NCI-H146 treated with DMSO at 0.1 percent for 48 hours (cell line): Measurements from ENCODE around the gene SZT2.

Experiments used
- DNase-seq: peaks from one replicate; lab custom pipeline; 2025; ENCODE audit not compliant: unreplicated experiment; lab: John Stamatoyannopoulos, UW

SZT2 gene

DNA sequence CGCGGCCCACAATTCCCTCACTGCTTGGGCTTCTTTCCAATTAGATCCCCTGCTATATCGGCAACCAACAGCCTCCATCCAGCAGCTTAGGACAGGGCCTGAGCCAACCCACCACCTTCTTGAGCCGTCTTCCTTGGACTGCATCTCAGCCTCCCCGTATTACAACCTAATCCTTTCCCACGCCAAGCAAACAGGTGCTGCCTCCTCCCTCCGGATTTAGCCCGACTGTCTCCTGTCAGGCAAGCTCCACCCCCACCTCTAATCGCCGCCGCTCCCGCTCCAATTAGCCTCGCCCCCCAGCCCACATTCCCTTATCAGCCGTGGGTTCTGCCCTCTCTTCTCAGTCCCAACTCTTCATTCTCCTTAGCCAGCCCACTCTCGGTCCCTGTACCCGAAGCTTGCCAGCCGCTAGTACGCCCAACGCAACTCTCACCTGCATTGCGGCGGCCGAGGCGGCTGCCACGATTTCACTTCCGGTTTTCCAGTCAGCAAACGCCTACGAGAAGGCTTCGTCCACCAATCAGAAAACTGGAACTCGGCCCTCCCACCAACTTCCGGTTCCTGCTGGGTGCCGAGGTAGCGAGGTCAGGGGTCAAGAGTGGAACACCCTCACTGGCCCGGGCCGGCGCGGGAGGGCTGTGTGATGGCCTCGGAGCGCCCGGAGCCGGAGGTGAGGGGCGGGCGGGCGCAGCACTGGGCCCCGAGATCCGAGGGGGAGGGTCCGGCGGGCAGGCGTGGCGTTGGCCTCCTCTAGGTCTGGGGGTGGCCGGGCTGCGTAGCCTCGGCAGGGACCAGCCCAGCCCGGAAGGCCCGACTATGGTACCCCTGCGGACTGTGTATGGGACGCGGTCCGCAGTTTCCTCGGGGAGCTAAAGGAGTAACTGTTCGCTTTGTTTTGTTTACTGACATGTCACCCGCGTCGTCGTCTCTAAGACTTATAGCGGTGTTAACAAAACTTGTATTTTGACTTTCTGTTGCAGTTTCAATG lies at the start of gene SZT2, which contains the start of gene MED8:
SZT2 (plus strand) TSS at position 574 of the 988 bp plus-strand sequence; CDS start at position 644, 70 bp downstream.
MED8 (minus strand) TSS at position 475 of the 988 bp plus-strand sequence; CDS start at position 439, 36 bp downstream.
- DNase-seq = peak; percentile 71

DNA sequence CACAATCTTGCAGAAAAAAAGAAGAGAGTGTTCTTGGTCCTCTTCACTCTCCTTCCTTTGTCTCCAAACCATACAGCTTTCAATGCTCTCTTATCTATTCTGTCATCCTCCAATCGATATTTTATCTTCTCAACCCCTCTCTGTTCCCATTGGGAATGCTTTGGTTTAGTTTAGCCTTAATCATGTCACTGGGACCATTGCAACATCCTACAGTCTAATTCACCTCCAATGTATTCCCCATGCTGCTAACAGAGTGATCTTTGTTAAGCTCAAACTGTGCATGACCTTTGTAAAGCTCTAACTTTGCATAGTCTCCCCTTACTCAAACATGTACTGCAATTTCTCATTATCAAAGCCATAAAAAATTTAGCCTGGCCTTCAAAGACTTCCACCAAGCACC lies 49.1 kb upstream of the SZT2 start:
- DNase-seq = no peak

DNA sequence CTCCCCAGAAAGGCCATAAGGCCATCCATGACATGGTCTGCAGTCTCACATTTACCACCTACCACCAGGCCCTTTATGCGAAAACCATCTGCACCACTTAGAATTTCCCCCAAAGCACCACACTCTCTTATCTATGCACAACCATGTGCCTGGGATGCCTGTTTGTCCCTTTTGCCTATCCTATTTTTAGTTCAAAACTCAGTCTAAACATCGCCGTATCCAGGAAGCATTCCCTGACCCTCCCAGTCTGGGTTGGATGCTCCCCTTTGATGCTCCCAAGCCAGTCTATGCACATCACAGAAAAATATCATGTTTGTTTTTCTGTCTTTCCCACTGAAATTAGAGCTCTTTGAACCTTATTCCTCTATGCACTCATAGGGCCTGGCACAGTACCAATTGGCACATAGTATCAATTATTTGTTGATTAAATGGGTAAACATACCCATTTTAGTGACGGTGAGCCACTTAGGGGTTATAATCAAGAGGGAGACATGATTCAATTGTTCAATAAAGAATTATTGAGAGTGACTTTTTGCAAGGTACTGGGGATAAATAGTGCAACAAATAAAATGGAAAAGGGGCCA lies 45.3 kb upstream of the SZT2 start:
- DNase-seq = no peak

DNA sequence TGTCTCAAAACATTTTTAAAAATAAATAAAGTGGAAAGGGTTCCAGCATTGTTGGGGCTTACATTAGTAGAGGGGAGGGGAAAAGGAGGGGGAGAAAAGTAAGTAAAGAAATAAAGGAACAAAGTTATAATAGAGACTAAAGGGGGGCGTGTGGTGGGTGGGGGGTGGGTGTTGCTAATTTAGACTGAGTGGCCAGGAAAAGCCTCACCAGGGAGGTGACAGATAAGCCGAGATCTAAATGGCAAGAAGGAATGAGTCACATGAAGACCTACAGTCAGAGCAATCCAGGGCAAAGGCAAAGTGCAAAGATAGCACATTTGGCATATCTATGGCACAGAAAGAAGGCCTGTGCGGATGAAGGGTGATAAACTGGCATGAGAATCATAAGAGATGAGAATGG lies 44.6 kb upstream of the SZT2 start:
- DNase-seq = no peak

DNA sequence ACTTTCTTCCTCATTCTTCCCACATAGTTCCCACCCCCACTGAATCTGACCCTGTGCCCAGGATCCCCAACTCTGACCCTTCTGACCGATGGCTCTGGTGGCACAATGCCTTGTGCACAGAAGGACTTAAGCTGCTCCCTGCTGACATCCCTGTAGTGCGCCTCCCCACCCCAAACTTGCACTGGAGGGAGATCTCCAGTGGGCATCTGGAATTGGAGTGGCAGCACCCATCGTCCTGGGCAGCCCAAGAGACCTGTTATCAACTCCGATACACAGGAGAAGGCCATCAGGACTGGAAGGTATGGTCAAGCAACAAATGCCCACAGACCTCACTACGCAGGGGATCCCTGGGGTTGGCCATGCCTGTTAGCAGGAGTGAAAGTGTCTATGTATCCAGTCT lies 43.1 kb upstream of the SZT2 start:
- DNase-seq = no peak

DNA sequence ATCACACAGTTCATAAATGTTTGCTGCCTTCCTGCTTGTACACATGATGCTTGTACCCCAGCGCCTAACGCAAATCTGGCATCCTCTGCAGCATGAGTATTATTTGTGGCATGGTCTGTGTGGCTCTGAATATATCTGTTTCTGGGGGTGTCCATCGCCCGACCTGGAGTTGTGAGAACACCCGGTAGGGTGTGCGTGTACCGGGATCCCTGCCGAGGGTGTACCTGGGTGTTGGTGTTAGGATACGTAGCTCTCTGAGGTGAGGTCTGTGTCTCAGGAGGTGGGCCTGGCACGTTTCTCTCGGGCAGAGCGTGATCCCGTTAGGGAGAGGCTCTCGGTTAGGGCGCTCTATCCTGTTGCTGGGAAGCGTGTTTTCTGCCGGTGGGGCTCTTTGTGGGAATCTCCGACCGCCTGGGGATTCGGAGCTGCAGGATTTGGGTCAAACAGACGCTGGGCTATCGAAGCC lies 41.3 kb upstream of the SZT2 start:
- DNase-seq = peak; percentile 54

DNA sequence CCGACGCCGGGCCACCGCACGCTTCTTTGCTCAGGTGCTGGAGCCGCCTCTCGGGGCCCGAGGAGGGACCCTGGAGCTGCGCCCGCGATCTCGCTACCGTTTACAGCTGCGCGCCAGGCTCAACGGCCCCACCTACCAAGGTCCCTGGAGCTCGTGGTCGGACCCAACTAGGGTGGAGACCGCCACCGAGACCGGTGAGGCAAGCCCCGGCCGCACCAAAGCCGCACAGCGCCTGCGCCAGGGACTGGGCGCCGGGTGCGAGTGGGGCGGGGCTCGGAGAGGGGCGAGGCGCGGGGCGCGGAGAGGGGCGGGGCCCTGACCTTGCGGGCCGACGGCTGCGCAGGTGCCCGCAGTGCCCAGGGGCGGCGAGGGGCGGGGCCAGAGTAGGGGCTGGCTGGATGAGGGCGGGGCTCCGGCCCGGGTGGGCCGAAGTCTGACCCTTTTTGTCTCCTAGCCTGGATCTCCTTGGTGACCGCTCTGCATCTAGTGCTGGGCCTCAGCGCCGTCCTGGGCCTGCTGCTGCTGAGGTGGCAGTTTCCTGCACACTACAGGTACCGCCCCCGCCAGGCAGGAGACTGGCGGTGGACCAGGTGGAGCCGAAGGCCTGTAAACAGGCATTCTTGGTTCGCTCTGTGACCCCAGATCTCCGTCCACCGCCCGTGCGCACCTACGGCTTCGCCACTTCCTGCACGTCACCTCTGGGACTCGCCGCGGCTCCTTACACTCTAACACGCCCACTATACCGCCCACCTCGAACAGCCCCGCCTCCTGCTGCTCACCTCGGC lies 40.7 kb upstream of the SZT2 start:
- peak; percentile 83 for DNase-seq

DNA sequence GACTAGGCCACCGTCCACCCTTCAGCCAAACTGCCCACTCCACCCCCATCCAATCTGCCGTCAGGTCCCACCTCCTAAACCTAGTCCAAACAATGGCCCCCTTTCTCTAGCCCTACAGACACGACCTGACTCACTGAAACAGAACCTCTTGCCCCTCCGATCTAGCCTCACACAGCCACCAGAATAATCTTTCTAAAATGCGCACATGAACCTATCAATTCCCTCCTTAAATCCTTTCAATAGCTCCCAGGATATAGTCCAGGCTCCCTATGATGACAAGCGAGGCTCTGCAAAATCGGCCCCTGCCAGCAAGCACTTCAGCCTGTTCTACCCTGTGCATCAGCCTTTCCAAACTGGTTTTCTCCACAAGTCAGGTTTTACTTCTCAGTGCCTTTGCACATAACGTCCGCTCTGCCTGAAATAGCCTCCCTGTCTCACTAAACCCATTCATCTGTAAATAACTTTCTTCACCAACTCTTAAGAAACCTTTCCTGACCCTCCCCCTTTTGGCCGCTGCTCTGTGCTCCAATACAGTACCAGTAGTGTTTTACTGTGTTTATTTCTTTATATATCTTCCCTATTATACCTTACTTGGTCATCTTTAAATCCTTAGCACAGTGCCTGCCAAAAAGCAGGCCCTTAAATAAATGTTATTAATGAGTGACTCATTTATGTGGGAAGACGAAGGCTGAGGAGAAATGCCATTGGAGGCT lies 39.9 kb upstream of the SZT2 start:
- DNase-seq = no peak

DNA sequence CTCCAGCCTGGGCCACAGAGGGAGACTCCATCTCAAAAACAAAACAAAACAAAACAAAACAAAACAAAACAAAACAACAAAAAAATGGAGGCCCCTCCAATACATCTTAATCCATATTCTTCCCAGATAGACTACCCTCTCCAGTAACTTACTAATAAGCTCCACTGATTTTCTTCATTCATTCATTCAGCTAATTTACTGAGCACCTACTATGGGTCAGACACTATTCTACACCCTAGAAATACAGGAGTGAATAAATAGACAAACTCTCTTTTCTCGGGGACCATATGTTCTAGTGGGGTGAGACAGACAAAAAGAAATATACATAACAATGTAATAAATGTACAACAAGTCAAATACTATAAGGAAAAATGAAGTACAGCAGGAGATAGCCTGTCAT lies 38.7 kb upstream of the SZT2 start:
- DNase-seq = no peak

DNA sequence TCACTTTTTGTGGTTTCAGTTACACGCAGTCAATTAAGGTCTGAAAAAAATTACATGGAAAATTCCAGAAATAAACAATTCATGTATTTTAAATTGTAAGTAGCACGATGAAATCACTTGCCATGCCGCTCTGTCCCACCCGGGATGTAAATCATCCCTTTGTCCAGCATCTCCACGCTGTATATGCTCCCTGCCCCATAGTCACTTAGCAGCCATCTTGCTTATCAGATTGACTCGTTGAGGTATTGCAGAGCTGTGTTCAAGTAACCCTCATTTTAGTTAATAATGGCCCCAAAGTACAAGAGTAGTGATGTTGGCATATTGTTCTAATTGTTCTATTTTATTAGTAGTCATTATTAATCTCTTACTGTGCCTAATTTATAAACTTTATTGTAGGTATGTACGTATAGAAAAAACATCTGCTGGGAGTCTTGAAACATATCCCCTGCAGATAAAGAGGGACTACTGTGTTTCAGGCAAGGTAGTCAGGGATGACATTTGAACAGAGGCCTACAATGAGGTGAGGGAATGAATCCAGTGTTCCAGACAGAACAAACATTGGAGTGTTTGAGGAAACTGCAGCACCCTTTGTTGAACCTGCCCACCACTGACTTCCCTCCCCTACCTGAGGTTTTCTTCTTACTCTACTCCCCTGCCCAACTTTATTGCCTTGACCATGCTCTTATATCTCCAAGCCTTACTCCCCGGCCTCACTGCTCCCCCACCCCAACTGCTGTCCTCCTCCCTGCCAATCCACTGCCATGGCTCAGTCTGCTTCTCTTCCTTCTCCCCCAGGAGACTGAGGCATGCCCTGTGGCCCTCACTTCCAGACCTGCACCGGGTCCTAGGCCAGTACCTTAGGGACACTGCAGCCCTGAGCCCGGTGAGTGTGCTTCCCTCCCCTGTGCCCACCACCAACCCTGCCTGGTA lies 38.0 kb upstream of the SZT2 start:
- DNase-seq = no peak

DNA sequence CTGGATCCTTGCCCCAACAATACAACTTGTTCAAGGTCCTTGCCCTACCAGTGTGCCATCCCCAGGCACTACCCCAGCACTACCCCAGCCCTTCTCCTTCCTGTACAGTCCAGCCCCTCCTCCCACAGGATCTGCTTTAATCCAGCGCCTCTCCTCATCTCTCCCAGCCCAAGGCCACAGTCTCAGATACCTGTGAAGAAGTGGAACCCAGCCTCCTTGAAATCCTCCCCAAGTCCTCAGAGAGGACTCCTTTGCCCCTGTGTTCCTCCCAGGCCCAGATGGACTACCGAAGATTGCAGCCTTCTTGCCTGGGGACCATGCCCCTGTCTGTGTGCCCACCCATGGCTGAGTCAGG lies 37.4 kb upstream of the SZT2 start:
- DNase-seq = no peak

DNA sequence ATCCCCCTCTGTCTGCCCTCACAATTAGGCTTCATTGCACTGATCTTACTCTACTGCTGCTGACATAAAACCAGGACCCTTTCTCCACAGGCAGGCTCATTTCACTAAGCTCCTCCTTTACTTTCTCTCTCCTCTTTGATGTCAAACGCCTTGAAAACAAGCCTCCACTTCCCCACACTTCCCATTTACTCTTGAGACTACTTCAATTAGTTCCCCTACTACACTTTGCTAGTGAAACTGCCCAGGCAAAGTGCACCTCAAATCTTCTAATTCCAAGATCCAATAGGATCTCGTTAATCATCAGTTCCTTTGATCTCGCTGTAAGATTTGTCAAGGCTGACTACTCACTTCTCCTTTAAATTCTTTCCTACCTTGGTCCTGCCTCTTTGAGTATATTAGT lies 36.8 kb upstream of the SZT2 start:
- DNase-seq = no peak

DNA sequence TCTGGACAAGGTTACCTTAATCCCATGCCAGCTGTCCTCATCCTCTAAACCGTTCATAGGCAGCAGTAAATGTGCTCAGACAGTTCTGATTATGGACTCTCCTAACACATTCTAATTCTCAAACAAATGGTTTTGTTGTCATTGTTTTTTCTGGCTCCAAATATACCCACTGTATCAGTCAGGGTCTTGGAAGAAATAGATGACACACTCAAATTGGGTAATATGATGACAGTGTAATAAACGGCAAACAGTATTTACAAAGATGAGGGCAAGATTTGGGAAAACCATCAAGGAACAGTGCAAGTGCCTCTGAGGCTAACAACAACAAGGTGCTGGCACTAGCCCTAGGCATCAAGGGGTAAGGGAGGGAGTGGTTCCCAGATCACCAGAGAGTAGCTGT lies 35.2 kb upstream of the SZT2 start:
- DNase-seq = no peak

DNA sequence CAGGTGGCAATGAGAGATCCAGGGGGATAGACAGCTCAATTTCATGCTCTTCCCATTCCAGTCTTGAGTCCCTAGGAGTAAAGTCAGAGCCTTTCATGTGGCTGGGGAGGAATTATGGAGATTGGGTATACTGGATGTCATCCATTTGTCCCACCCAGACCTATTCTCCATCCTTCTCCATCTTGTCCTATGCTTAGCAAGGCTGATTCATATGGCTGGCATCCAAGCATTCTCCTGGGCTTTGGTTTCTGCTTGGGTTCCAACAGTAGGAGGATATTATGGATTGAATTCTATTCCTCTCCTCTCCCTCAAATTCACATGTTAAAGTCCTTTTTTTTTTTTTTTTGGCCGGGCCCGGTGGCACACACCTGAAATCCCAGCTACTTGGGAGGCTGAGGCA lies 34.8 kb upstream of the SZT2 start:
- DNase-seq = no peak

DNA sequence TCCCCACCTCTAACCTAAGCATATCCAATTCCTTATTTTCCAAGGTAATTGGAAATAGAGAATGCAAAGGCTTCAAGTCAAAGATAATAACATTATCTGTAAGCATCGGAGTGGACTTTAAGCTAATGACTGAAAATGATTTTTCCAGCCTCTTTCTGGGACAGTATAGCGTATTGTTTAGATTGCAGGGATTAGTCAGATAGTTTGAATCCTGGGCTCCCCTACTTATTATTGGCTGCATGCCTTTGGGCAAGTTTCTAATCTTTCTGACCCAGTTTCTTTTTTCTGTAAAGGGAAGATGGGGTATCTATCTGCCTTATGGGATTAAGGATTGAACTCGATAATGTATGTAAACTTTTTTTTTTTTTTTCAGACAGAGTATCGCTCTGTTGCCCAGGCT lies 32.4 kb upstream of the SZT2 start:
- DNase-seq = no peak

DNA sequence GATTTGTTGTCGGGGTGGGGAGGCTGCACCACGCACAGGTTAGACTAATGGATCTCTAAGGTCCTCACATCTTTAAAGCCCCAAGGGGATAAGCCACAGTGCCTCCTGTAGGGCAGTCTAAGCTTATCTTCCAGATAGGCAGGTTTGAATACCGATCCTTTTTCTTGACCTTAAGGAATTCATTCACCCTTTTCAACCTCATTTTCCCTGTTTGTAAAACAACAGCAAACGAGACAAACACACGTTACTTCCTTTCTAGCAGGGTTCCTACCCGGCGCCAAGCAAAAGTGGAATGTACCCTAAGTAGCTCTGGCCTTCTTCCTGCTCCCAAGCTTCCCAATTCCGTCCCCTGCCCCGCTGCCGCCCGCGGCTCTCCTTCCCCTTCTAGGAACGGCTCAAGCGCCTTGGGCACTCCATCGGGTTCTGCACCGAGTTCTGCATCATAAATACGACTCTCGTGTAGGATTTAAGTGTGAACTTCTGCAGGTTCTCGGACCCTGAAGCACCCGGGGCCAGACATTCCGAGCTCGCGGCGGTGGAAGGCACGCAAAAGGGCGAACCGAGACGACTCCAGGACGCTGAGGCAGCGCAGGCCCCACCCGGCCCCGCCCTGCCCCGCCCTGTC lies 31.5 kb upstream of the SZT2 start:
- DNase-seq = peak; percentile 37

DNA sequence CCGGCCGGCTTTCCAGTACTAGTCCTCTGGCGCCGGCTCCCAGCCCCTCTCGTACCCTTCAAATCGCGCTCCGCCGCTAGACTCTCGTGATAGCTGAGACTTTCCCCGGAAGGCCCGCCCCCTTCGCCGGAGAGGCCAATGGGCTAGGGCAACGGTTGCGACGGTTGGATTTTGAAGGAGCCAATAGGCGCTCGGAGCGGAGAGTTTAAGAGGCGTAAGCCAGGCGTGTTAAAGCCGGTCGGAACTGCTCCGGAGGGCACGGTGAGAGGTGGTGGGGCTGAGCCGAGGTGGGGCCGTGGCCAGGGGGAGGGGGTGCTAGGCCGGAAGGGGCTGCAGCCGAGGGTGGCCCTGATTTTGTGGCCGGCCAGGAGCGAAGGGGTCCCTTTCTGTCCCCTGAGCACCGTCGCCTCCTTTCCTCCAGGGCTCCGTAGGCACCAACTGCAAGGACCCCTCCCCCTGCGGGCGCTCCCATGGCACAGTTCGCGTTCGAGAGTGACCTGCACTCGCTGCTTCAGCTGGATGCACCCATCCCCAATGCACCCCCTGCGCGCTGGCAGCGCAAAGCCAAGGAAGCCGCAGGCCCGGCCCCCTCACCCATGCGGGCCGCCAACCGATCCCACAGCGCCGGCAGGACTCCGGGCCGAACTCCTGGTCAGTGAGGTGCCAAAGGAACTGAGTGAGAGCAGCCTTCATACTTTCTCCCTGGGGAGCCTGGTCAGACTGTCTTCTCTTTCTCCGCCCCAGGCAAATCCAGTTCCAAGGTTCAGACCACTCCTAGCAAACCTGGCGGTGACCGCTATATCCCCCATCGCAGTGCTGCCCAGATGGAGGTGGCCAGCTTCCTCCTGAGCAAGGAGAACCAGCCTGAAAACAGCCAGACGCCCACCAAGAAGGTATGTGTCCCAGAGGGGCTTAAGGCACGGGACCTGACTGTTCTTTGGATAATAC lies 30.7 kb upstream of the SZT2 start, which contains the start of gene CDC20:
CDC20 (plus strand) TSS at position 236 of the 948 bp plus-strand sequence; CDS start at position 471, 235 bp downstream.
- peak; percentile 89 for DNase-seq

DNA sequence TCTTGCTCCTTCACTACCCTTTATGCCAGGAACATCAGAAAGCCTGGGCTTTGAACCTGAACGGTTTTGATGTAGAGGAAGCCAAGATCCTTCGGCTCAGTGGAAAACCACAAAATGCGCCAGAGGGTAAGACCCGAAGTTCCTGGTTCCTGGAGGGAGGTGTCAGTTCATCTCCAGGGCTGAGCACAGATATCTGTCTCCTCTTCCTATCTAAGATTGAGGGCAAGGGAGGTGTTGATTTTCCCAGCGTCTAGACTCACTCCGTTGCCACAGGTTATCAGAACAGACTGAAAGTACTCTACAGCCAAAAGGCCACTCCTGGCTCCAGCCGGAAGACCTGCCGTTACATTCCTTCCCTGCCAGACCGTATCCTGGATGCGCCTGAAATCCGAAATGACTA lies 30.0 kb upstream of the SZT2 start:
- no peak for DNase-seq
